Uterus (tissue), 2 donors: ENCODE data around the gene CHST9.

ENCODE experiments used
- CTCF ChIP-seq, 4 experiments: fragments of 200-600 bp in 2 of 4; fragments of 450-650 bp in 2 of 4; sonication (generic) in 2 of 4; IDR thresholded peaks; one replicate each; pipeline ENCODE4 v1.5.1; 2016 to 2019; ENCODE audit warnings: antibody characterized with exemption in 4 of 4, mild to moderate bottlenecking in 2 of 4, moderate library complexity in 1 of 4
- POLR2A ChIP-seq, 2 donors: fragments of 450-650 bp; IDR thresholded peaks; one replicate each; pipeline ENCODE4 v1.6.1; 2016; ENCODE audit warnings: antibody characterized with exemption in 2 of 2, mild to moderate bottlenecking in 1 of 2, moderate library complexity in 1 of 2

- TF ChIP-seq CTCF (IDR thresholded peaks at IDR 0.05) (no peak), POLR2A (IDR thresholded peaks at IDR 0.05) (no peak)
Measured at GRCh38 chr18:26943906-26944305, 241.2 kb downstream of the CHST9 start.
